Liver (tissue), 9 donors: ENCODE measurements around the gene TERB1. TPM values are rescaled to one million over a fixed set of nuclear protein-coding genes. Genes with fewer than 3 reads are reported as not detected.

Experiments used
- DNase-seq: peaks from one replicate; pipeline ENCODE4 v3.0.0-alpha.2; 2017; ENCODE audit warnings: low spot score
- H3K27ac ChIP-seq, 2 donors: one replicate each; pipeline ENCODE4 v1.7.0; 2013; ENCODE audit warnings: inconsistent platforms in 2 of 2, low read length in 2 of 2, control low read depth in 1 of 2, low read depth in 1 of 2, mild to moderate bottlenecking in 1 of 2
- H3K27me3 ChIP-seq, 4 donors: one replicate each; pipeline versions ENCODE4 v1.6.1 to v1.7.0; 2013; ENCODE audit warnings: low read length in 3 of 4, inconsistent platforms in 1 of 4, mild to moderate bottlenecking in 1 of 4, moderate library complexity in 1 of 4; ENCODE audit not compliant: control insufficient read depth in 4 of 4, insufficient read depth in 4 of 4
- H3K36me3 ChIP-seq, 4 donors: one replicate each; pipeline versions ENCODE4 v1.6.1 to v1.7.0; 2013; ENCODE audit warnings: low read length in 3 of 4, mild to moderate bottlenecking in 3 of 4, low read depth in 1 of 4, moderate library complexity in 1 of 4; ENCODE audit not compliant: control insufficient read depth in 4 of 4, insufficient read depth in 3 of 4
- H3K4me1 ChIP-seq, 4 donors: one replicate each; pipeline versions ENCODE4 v1.6.1 to v1.7.0; 2013; ENCODE audit warnings: low read length in 3 of 4, mild to moderate bottlenecking in 3 of 4, moderate library complexity in 1 of 4; ENCODE audit not compliant: control insufficient read depth in 4 of 4, insufficient read depth in 4 of 4
- H3K4me3 ChIP-seq, 3 donors: one replicate each; pipeline versions ENCODE4 v1.6.1 to v1.7.0; 2013; ENCODE audit warnings: low read length in 3 of 3, control low read depth in 1 of 3, low read depth in 1 of 3, mild to moderate bottlenecking in 1 of 3
- H3K9ac ChIP-seq, 2 donors: one replicate each; pipeline ENCODE4 v1.7.0; 2013; ENCODE audit warnings: low read length in 2 of 2, mild to moderate bottlenecking in 2 of 2, moderate library complexity in 2 of 2, control low read depth in 1 of 2, low read depth in 1 of 2
- H3K9me3 ChIP-seq, 4 donors: one replicate each; pipeline versions ENCODE4 v1.6.1 to v1.7.0; 2013; ENCODE audit warnings: low read length in 3 of 4; ENCODE audit not compliant: control insufficient read depth in 4 of 4
- ATF3 ChIP-seq: IDR thresholded peaks from 2 replicates; pipeline ENCODE4 v1.6.1; 2016; ENCODE audit warnings: antibody characterized with exemption
- CTCF ChIP-seq: fragments of 150-350 bp; IDR thresholded peaks from 2 replicates; pipeline ENCODE4 v1.5.1; 2017; ENCODE audit warnings: improper control_type of control experiment, low read depth, low read length; ENCODE audit not compliant: missing input control
- FOXA2 ChIP-seq: IDR thresholded peaks from 2 replicates; pipeline ENCODE4 v1.6.1; 2016; ENCODE audit warnings: antibody characterized with exemption
- GABPA ChIP-seq, 2 donors: IDR thresholded peaks in 1 of 2; conservative IDR thresholded peaks in 1 of 2; 2 replicates each; pipeline ENCODE4 v1.6.1; 2016; ENCODE audit warnings: antibody characterized with exemption in 2 of 2, mild to moderate bottlenecking in 1 of 2, moderate library complexity in 1 of 2
- HNF4A ChIP-seq, 2 donors: conservative IDR thresholded peaks; 2 replicates each; pipeline ENCODE4 v1.6.1; 2016; ENCODE audit warnings: antibody characterized with exemption in 2 of 2, mild to moderate bottlenecking in 2 of 2
- HNF4G ChIP-seq: IDR thresholded peaks from 2 replicates; pipeline ENCODE4 v1.6.1; 2016; ENCODE audit warnings: antibody characterized with exemption
- MAX ChIP-seq: IDR thresholded peaks from 2 replicates; pipeline ENCODE4 v1.6.1; 2016; ENCODE audit warnings: antibody characterized with exemption
- NR2F2 ChIP-seq: IDR thresholded peaks from 2 replicates; pipeline ENCODE4 v1.6.1; 2016; ENCODE audit warnings: antibody characterized with exemption
- RAD21 ChIP-seq, 2 donors: IDR thresholded peaks; 2 replicates each; pipeline ENCODE4 v1.6.1; 2016; ENCODE audit warnings: antibody characterized with exemption in 2 of 2, mild to moderate bottlenecking in 2 of 2
- REST ChIP-seq: IDR thresholded peaks from 2 replicates; pipeline ENCODE4 v1.6.1; 2016; ENCODE audit warnings: antibody characterized with exemption, mild to moderate bottlenecking
- RXRA ChIP-seq, 2 donors: IDR thresholded peaks; 2 replicates each; pipeline ENCODE4 v1.6.1; 2017 to 2018; ENCODE audit warnings: antibody characterized with exemption in 2 of 2, mild to moderate bottlenecking in 1 of 2
- SP1 ChIP-seq: IDR thresholded peaks from 2 replicates; pipeline ENCODE4 v1.6.1; 2018; ENCODE audit warnings: antibody characterized with exemption, mild to moderate bottlenecking
- TAF1 ChIP-seq: conservative IDR thresholded peaks from 2 replicates; pipeline ENCODE4 v1.6.1; 2016; ENCODE audit warnings: antibody characterized with exemption, mild to moderate bottlenecking
- YY1 ChIP-seq: IDR thresholded peaks from 2 replicates; pipeline ENCODE4 v1.6.1; 2016; ENCODE audit warnings: antibody characterized with exemption, mild to moderate bottlenecking
- ZBTB33 ChIP-seq: IDR thresholded peaks from 2 replicates; pipeline ENCODE4 v1.6.1; 2016; ENCODE audit warnings: antibody characterized with exemption
- WGBS: extraction: QIAGEN DNeasy Blood & Tissue Kit; methylation state at CpG from one replicate; pipeline ENCODE4 v1.1.7; 2013; 5-methylcytosine and 5-hydroxymethylcytosine counted together
- polyA plus RNA-seq, 2 donors: library from polyadenylated mRNA; stranded (reverse) in 1 of 2; unstranded in 1 of 2; fragments of 200-250 nt in 1 of 2; fragments of >200 nt in 1 of 2; fragmentation: Nextera tagmentation in 1 of 2; extraction: Ambion mirVana in 1 of 2; gene quantifications; one replicate each; pipeline versions ENCODE4 v1.2.1 to v1.2.3, GENCODE V29; 2013 to 2015
- total RNA-seq, 2 donors: library from RNA; depleted of rRNA; stranded (reverse); fragments of >200 nt; gene quantifications; one replicate each; pipeline ENCODE4 v1.2.3, GENCODE V29; 2014
- donor health status: healthy.
- donor health status: healthy.
- donor health status: healthy.
- donor health status: healthy.
- donor health status: healthy.

The TERB1 gene
- total and polyA plus RNA-seq, 4 donors: 0.08 to 0.17 TPM; not detected in 2

GRCh38 chr16:66746682-66747081 lies 54.7 kb downstream of the TERB1 start:
- H3K4me3 ChIP-seq: no peak overlapping the region
- no peak for DNase-seq

GRCh38 chr16:66746048-66746447 lies 55.3 kb downstream of the TERB1 start:
- H3K4me1 ChIP-seq: peaks cover 4 to 37% (median 29%) of the 10 kb centered on the region in 4 donors
- H3K27me3 ChIP-seq: no peaks in the 10 kb centered on the region
- DNase-seq: no peak
- H3K36me3 ChIP-seq: peaks cover 6 to 30% (median 25%) of the 10 kb centered on the region in 4 donors
- H3K9ac ChIP-seq: no peak overlapping the region
- WGBS: 83% methylated on average over 3 of the region's 3 CpGs
- no peak overlapping the region for H3K27ac ChIP-seq
- H3K4me3 ChIP-seq: no peak overlapping the region
- no peaks in the 10 kb centered on the region for H3K9me3 ChIP-seq
- TF ChIP-seq RXRA (IDR thresholded peaks at IDR 0.05): no peak
- TF ChIP-seq MAX: no peak
- TF ChIP-seq HNF4A (conservative IDR thresholded peaks at IDR 0.05): no peak
- no peak for TF ChIP-seq RAD21 (IDR thresholded peaks at IDR 0.05)
- no peak for TF ChIP-seq FOXA2
- TF ChIP-seq TAF1: no peak
- TF ChIP-seq ATF3: no peak
- no peak for TF ChIP-seq REST
- TF ChIP-seq SP1: no peak
- TF ChIP-seq YY1: no peak
- no peak for TF ChIP-seq GABPA (IDR thresholded peaks at IDR 0.05 in 1 of 2, conservative IDR thresholded peaks at IDR 0.05 in 1 of 2)

More at GRCh38 chr16:66746682-66747081, 54.7 kb downstream of the TERB1 start:
- WGBS: 68% methylated on average over 1 of the region's 1 CpG
- Histone ChIP-seq H3K9me3 (no peaks in the 10 kb centered on the region), H3K36me3 (peaks cover 6 to 30% (median 25%) of the 10 kb centered on the region in 4 donors), H3K27ac (no peak overlapping the region), H3K4me1 (peaks cover 4 to 32% (median 25%) of the 10 kb centered on the region in 4 donors), H3K27me3 (no peaks in the 10 kb centered on the region), H3K9ac (no peak overlapping the region)
- TF ChIP-seq TAF1: no peak
- no peak for TF ChIP-seq ATF3
- no peak for TF ChIP-seq CTCF
- no peak for TF ChIP-seq NR2F2
- no peak for TF ChIP-seq ZBTB33
- TF ChIP-seq RXRA (IDR thresholded peaks at IDR 0.05): no peak
- TF ChIP-seq MAX: no peak
- TF ChIP-seq HNF4G: no peak
- TF ChIP-seq HNF4A (conservative IDR thresholded peaks at IDR 0.05): no peak
- TF ChIP-seq GABPA (IDR thresholded peaks at IDR 0.05 in 1 of 2, conservative IDR thresholded peaks at IDR 0.05 in 1 of 2): no peak
